GM23338 (cell line): ENCODE data around the gene HK1. TPM values are rescaled to one million over a fixed set of nuclear protein-coding genes. Genes with fewer than 3 reads are reported as not detected.

Experiments used
- ATAC-seq: fragments of 200-7000 bp; cut with Tn5 transposase; 3 replicates; pipeline ENCODE4 v1.9.1; 2020
- DNase-seq: peaks from one replicate; pipeline ENCODE4 v3.0.0-alpha.2; 2015; ENCODE audit warnings: low spot score
- H2AFZ ChIP-seq: fragments of 200-600 bp; sonication (generic); 2 replicates; pipeline ENCODE4 v1.8.0; 2016; ENCODE audit warnings: antibody characterized with exemption, mild to moderate bottlenecking, moderate library complexity
- H3F3A ChIP-seq: fragments of 200-600 bp; sonication (generic); replicated peaks from 2 replicates; pipeline ENCODE4 v1.8.0; 2017; ENCODE audit warnings: antibody characterized with exemption, mixed run types, low read depth
- H3K27ac ChIP-seq: fragments of 200-600 bp; sonication (generic); 2 replicates; pipeline ENCODE4 v1.6.1; 2016; ENCODE audit warnings: low read depth
- H3K27me3 ChIP-seq: fragments of 200-600 bp; sonication (generic); 2 replicates; pipeline ENCODE4 v1.8.0; 2016; ENCODE audit warnings: mild to moderate bottlenecking, mixed run types, moderate library complexity; ENCODE audit not compliant: insufficient read depth
- H3K36me3 ChIP-seq: fragments of 200-600 bp; sonication (generic); 2 replicates; pipeline ENCODE4 v1.8.0; 2016; ENCODE audit warnings: mild to moderate bottlenecking; ENCODE audit not compliant: insufficient read depth
- H3K4me1 ChIP-seq: fragments of 200-600 bp; sonication (generic); 2 replicates; pipeline ENCODE4 v1.8.0; 2016; ENCODE audit warnings: mild to moderate bottlenecking, moderate library complexity; ENCODE audit not compliant: insufficient read depth
- H3K4me2 ChIP-seq: fragments of 200-600 bp; sonication (generic); 2 replicates; pipeline ENCODE4 v1.7.1; 2017; ENCODE audit warnings: mixed run types
- H3K4me3 ChIP-seq: fragments of 200-600 bp; sonication (generic); 2 replicates; pipeline ENCODE4 v1.6.1; 2016; ENCODE audit warnings: mixed run types
- H3K79me2 ChIP-seq: fragments of 200-600 bp; sonication (generic); replicated peaks from 2 replicates; pipeline ENCODE4 v1.8.0; 2017; ENCODE audit warnings: mild to moderate bottlenecking; ENCODE audit not compliant: insufficient read depth
- H3K9me2 ChIP-seq: fragments of 200-600 bp; sonication (generic); 2 replicates; pipeline ENCODE4 v1.8.0; 2017; ENCODE audit not compliant: insufficient read depth
- H4K20me1 ChIP-seq: fragments of 200-600 bp; sonication (generic); replicated peaks from 2 replicates; pipeline ENCODE4 v1.8.0; 2017; ENCODE audit warnings: mild to moderate bottlenecking; ENCODE audit not compliant: insufficient read depth
- H3K27ac Mint-ChIP-seq: 2 replicates; pipeline ENCODE4 v1.8.0; 2020; ENCODE audit warnings: inconsistent platforms, mild to moderate bottlenecking, moderate library complexity, mixed read lengths
- H3K27me3 Mint-ChIP-seq: 3 replicates; pipeline ENCODE4 v1.8.0; 2022; ENCODE audit warnings: low read depth, mild to moderate bottlenecking, moderate library complexity, mixed read lengths, inconsistent platforms; ENCODE audit not compliant: insufficient read depth, poor library complexity
- H3K36me3 Mint-ChIP-seq: 3 replicates; pipeline ENCODE4 v1.8.0; 2021; ENCODE audit warnings: low read depth, mild to moderate bottlenecking, inconsistent platforms, moderate library complexity, mixed read lengths
- H3K4me1 Mint-ChIP-seq: 3 replicates; pipeline ENCODE4 v1.8.0; 2020; ENCODE audit warnings: mild to moderate bottlenecking, inconsistent platforms, mixed read lengths
- H3K4me3 Mint-ChIP-seq: 3 replicates; pipeline ENCODE4 v1.8.0; 2021; ENCODE audit warnings: moderate library complexity, mild to moderate bottlenecking, inconsistent platforms, mixed read lengths
- H3K9me3 Mint-ChIP-seq: 3 replicates; pipeline ENCODE4 v1.8.0; 2020; ENCODE audit warnings: moderate library complexity, mild to moderate bottlenecking, inconsistent platforms, mixed read lengths
- CREB1 ChIP-seq: fragments of 250-450 bp; sonication (Bioruptor Pico); IDR thresholded peaks from 2 replicates; pipeline ENCODE4 v1.5.0; 2020; ENCODE audit warnings: low read depth, mild to moderate bottlenecking, moderate library complexity
- EZH2phosphoT487 ChIP-seq: fragments of 200-600 bp; sonication (generic); IDR thresholded peaks from one replicate; pipeline ENCODE4 v1.8.1; 2018; ENCODE audit warnings: antibody characterized with exemption; ENCODE audit not compliant: unreplicated experiment
- POLR2AphosphoS5 ChIP-seq: IDR thresholded peaks from 2 replicates; pipeline ENCODE4 v1.6.1; 2016; ENCODE audit warnings: antibody characterized with exemption, low read depth
- ZNF114 ChIP-seq: fragments of 250-450 bp; sonication (Bioruptor Pico); IDR thresholded peaks from 2 replicates; pipeline ENCODE4 v1.5.0; 2020; ENCODE audit warnings: mild to moderate bottlenecking, moderate library complexity
- ZNF462 ChIP-seq: fragments of 250-450 bp; sonication (Bioruptor Pico); IDR thresholded peaks from 2 replicates; pipeline ENCODE4 v1.5.0; 2020; ENCODE audit warnings: mild to moderate bottlenecking, moderate library complexity
- polyA plus RNA-seq: library from polyadenylated mRNA; unstranded; fragments of >200 nt; fragmentation: Nextera tagmentation; extraction: Ambion mirVana; gene quantifications from 2 replicates; pipeline ENCODE4 v1.2.1, GENCODE V29; 2016
- total RNA-seq: library from RNA; depleted of rRNA; stranded (reverse); fragments of >200 nt; shearing (Covaris generic); gene quantifications from 2 replicates; pipeline ENCODE4 v1.2.3, GENCODE V29; 2014
- TF ChIP-seq, protein P1 (sequence below): IDR thresholded peaks from one replicate; pipeline ENCODE4 v1.6.1; 2018; ENCODE audit warnings: antibody characterized with exemption; ENCODE audit not compliant: unreplicated experiment

HK1 gene
- total and polyA plus RNA-seq, 2 experiments from 2014 or later: 76.6 to 229 TPM

DNA sequence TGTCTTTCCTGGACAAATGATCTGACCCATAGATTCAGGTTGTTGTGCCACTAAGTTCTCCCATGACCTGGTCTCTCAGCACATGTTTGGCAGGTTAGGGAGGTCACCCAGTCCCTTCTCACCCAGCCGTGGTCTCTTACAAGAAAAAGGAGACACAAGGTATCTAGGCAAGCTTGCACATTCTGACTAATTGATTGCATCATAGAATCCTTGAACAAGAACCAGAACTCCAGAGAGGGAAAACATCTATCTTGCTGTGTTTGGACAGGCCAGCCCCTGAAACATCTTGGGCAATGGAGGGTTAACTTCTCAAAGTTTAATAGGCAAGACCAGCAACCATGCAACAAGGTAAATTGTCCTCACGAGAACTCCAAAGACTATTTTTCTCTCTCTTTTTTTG is 8.5 kb upstream of the HK1 start (continued):
- TF ChIP-seq ZNF462 (CRISPR knock-in tag): no peak
- no peak for TF ChIP-seq ZNF114
- TF ChIP-seq EZH2phosphoT487: no peak

GRCh38 chr10:69270990-69271389 is 7.3 kb upstream of the HK1 start:
- H3K27ac Mint-ChIP-seq: no peak overlapping the region
- H3K36me3 Mint-ChIP-seq: no peaks in the 10 kb centered on the region
- peaks cover 2% of the 10 kb centered on the region; the same call in 2 of the 3 replicates for H3K4me1 Mint-ChIP-seq

More at GRCh38 chr10:69270990-69271389, 7.3 kb upstream of the HK1 start:
- no peak overlapping the region for H3K27ac ChIP-seq
- no peak overlapping the region for H3K4me3 ChIP-seq
- H3K27me3 Mint-ChIP-seq: no peaks in the 10 kb centered on the region
- TF ChIP-seq POLR2AphosphoS5: no peak
- TF ChIP-seq CREB1 (CRISPR knock-in tag): no peak
- TF ChIP-seq, protein P1, sequence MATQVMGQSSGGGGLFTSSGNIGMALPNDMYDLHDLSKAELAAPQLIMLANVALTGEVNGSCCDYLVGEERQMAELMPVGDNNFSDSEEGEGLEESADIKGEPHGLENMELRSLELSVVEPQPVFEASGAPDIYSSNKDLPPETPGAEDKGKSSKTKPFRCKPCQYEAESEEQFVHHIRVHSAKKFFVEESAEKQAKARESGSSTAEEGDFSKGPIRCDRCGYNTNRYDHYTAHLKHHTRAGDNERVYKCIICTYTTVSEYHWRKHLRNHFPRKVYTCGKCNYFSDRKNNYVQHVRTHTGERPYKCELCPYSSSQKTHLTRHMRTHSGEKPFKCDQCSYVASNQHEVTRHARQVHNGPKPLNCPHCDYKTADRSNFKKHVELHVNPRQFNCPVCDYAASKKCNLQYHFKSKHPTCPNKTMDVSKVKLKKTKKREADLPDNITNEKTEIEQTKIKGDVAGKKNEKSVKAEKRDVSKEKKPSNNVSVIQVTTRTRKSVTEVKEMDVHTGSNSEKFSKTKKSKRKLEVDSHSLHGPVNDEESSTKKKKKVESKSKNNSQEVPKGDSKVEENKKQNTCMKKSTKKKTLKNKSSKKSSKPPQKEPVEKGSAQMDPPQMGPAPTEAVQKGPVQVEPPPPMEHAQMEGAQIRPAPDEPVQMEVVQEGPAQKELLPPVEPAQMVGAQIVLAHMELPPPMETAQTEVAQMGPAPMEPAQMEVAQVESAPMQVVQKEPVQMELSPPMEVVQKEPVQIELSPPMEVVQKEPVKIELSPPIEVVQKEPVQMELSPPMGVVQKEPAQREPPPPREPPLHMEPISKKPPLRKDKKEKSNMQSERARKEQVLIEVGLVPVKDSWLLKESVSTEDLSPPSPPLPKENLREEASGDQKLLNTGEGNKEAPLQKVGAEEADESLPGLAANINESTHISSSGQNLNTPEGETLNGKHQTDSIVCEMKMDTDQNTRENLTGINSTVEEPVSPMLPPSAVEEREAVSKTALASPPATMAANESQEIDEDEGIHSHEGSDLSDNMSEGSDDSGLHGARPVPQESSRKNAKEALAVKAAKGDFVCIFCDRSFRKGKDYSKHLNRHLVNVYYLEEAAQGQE: no peak
- no peak overlapping the region for H3K4me3 Mint-ChIP-seq
- no peak overlapping the region for H3K4me2 ChIP-seq
- no peaks in the 10 kb centered on the region for H3K36me3 ChIP-seq
- H3K9me2 ChIP-seq: no peaks in the 10 kb centered on the region
- no peaks in the 10 kb centered on the region for H3K27me3 ChIP-seq
- H4K20me1 ChIP-seq: no peaks in the 10 kb centered on the region
- H3K4me1 ChIP-seq: no peaks in the 10 kb centered on the region
- no peak for ATAC-seq
- H3K79me2 ChIP-seq: no peaks in the 10 kb centered on the region
- no peak for DNase-seq
- H3K9me3 Mint-ChIP-seq: no peaks in the 10 kb centered on the region
- no peak overlapping the region for H2AFZ ChIP-seq
- H3F3A ChIP-seq: no peaks in the 10 kb centered on the region
